Prostate gland (tissue), 2 donors: ENCODE data around the gene SEC14L2. TPM values are rescaled to one million over a fixed set of nuclear protein-coding genes. Genes with fewer than 3 reads are reported as not detected.

Source experiments
- DNase-seq: peaks from one replicate; pipeline ENCODE4 v3.0.0-alpha.2; 2019; ENCODE audit warnings: low spot score
- H3K27ac ChIP-seq, 2 donors: fragments of 200-600 bp; sonication (generic); 2 replicates each; pipeline ENCODE4 v1.5.1; 2017 to 2019
- H3K27me3 ChIP-seq: fragments of 200-600 bp; sonication (generic); replicated peaks from 2 replicates; pipeline ENCODE4 v1.5.1; 2019; ENCODE audit not compliant: insufficient read depth
- H3K36me3 ChIP-seq, 2 donors: fragments of 200-600 bp; sonication (generic); 1 replicate in 1 of 2; 2 replicates in 1 of 2; pipeline versions ENCODE4 v1.5.1 to v1.8.1; 2017 to 2019
- H3K4me1 ChIP-seq: fragments of 200-600 bp; sonication (generic); replicated peaks from 2 replicates; pipeline ENCODE4 v1.5.1; 2019
- H3K4me3 ChIP-seq, 2 donors: fragments of 200-600 bp; sonication (generic); 2 replicates each; pipeline ENCODE4 v1.5.1; 2017 to 2019
- H3K9me3 ChIP-seq: fragments of 200-600 bp; sonication (generic); 2 replicates; pipeline ENCODE4 v1.5.1; 2017
- CTCF ChIP-seq, 4 experiments: fragments of 200-600 bp in 2 of 4; fragments of 450-650 bp in 2 of 4; sonication (generic) in 2 of 4; IDR thresholded peaks; 1 replicate in 3 of 4; 2 replicates in 1 of 4; pipeline ENCODE4 v1.5.1; 2016 to 2019; ENCODE audit warnings: antibody characterized with exemption in 4 of 4, mild to moderate bottlenecking in 2 of 4, moderate library complexity in 2 of 4
- POLR2A ChIP-seq: fragments of 450-650 bp; IDR thresholded peaks from one replicate; pipeline ENCODE4 v1.6.1; 2016; ENCODE audit warnings: antibody characterized with exemption, mild to moderate bottlenecking
- POLR2AphosphoS5 ChIP-seq: sonication (generic); formaldehyde crosslinking; IDR thresholded peaks from one replicate; pipeline ENCODE4 v1.6.1; 2017; ENCODE audit warnings: antibody characterized with exemption
- WGBS: methylation state at CpG from one replicate; pipeline ENCODE4 v1.1.5; 2018; 5-methylcytosine and 5-hydroxymethylcytosine counted together
- intact Hi-C: fragments of 100-400 bp; cut with DNase I; formaldehyde crosslinking; loops from one replicate; pipeline ENCODE4 v1.14.2; 2022
- total RNA-seq, 2 donors: library from RNA; depleted of rRNA; stranded (reverse); fragments of >200 nt; gene quantifications; one replicate each; pipeline ENCODE4 v1.1.0, GENCODE V29; 2016

SEC14L2 gene
- total RNA-seq, 2 donors from 2014 or later = 16.8 to 31.1 TPM

GRCh38 chr22:30365891-30366290, 30.9 kb upstream of the SEC14L2 start:
- WGBS = 91% methylated on average over 18 of the region's 18 CpGs
- H3K27ac ChIP-seq = no peak overlapping the region
- no peaks in the 10 kb centered on the region for H3K27me3 ChIP-seq
- no peak for DNase-seq
- H3K4me1 ChIP-seq = no peaks in the 10 kb centered on the region
- H3K9me3 ChIP-seq = no peaks in the 10 kb centered on the region
- no peak overlapping the region for H3K4me3 ChIP-seq
- TF ChIP-seq POLR2AphosphoS5 = no peak
- TF ChIP-seq POLR2A = no peak
- TF ChIP-seq CTCF (IDR thresholded peaks at IDR 0.05) = no peak
- intact Hi-C loops = no loop called here
- H3K36me3 ChIP-seq = no peaks in the 10 kb centered on the region

GRCh38 chr22:30368420-30368819, 28.4 kb upstream of the SEC14L2 start:
- DNase-seq = no peak
- no peak overlapping the region for H3K27ac ChIP-seq
- no peaks in the 10 kb centered on the region for H3K4me1 ChIP-seq
- H3K4me3 ChIP-seq = no peak overlapping the region
- H3K36me3 ChIP-seq = no peaks in the 10 kb centered on the region
- 76% methylated on average over 9 of the region's 9 CpGs for WGBS
- H3K9me3 ChIP-seq = no peaks in the 10 kb centered on the region
- TF ChIP-seq POLR2AphosphoS5 (no peak), CTCF (IDR thresholded peaks at IDR 0.05) (no peak), POLR2A (no peak)
- H3K27me3 ChIP-seq = no peaks in the 10 kb centered on the region
- intact Hi-C loops = no loop called here

GRCh38 chr22:30370641-30371230, 26.1 kb upstream of the SEC14L2 start:
- Histone ChIP-seq H3K4me1 (no peaks in the 10 kb centered on the region), H3K27ac (no peak overlapping the region), H3K27me3 (no peaks in the 10 kb centered on the region), H3K4me3 (no peak overlapping the region), H3K9me3 (no peaks in the 10 kb centered on the region), H3K36me3 (no peaks in the 10 kb centered on the region)
- TF ChIP-seq CTCF (IDR thresholded peaks at IDR 0.05) (no peak), POLR2AphosphoS5 (no peak), POLR2A (no peak)
- WGBS = 67% methylated on average over 19 of the region's 19 CpGs
- no peak for DNase-seq
- intact Hi-C loops = no loop called here

- no peaks in the 10 kb centered on the region for H3K4me1 ChIP-seq
- H3K27ac ChIP-seq = no peak overlapping the region
- intact Hi-C loops = no loop called here
- H3K9me3 ChIP-seq = no peaks in the 10 kb centered on the region
- TF ChIP-seq POLR2AphosphoS5 = no peak
- TF ChIP-seq POLR2A = no peak
- TF ChIP-seq CTCF (IDR thresholded peaks at IDR 0.05) = no peak
- no peak for DNase-seq
- no peaks in the 10 kb centered on the region for H3K27me3 ChIP-seq
- H3K36me3 ChIP-seq = no peaks in the 10 kb centered on the region
- 92% methylated on average over 9 of the region's 9 CpGs for WGBS
- no peak overlapping the region for H3K4me3 ChIP-seq
Measured at GRCh38 chr22:30371321-30371720, 25.5 kb upstream of the SEC14L2 start.

GRCh38 chr22:30371981-30372380, 24.8 kb upstream of the SEC14L2 start:
- no peak for DNase-seq
- Histone ChIP-seq H3K27ac (no peak overlapping the region), H3K4me1 (no peaks in the 10 kb centered on the region), H3K9me3 (no peaks in the 10 kb centered on the region), H3K36me3 (no peaks in the 10 kb centered on the region), H3K27me3 (no peaks in the 10 kb centered on the region), H3K4me3 (no peak overlapping the region)
- intact Hi-C loops = no loop called here
- TF ChIP-seq CTCF (IDR thresholded peaks at IDR 0.05) (no peak), POLR2A (no peak), POLR2AphosphoS5 (no peak)
- WGBS = 81% methylated on average over 13 of the region's 13 CpGs
